Fibroblast of skin of right biceps (primary cell): ENCODE data around the gene MEGF9.

ENCODE experiments used
- DNase-seq: peaks from one replicate; pipeline ENCODE4 v3.0.0-alpha.2; 2013

MEGF9 gene

GRCh38 chr9:120619751-120620655 is 94.3 kb downstream of the MEGF9 start:
- peak; percentile 56 for DNase-seq

DNA sequence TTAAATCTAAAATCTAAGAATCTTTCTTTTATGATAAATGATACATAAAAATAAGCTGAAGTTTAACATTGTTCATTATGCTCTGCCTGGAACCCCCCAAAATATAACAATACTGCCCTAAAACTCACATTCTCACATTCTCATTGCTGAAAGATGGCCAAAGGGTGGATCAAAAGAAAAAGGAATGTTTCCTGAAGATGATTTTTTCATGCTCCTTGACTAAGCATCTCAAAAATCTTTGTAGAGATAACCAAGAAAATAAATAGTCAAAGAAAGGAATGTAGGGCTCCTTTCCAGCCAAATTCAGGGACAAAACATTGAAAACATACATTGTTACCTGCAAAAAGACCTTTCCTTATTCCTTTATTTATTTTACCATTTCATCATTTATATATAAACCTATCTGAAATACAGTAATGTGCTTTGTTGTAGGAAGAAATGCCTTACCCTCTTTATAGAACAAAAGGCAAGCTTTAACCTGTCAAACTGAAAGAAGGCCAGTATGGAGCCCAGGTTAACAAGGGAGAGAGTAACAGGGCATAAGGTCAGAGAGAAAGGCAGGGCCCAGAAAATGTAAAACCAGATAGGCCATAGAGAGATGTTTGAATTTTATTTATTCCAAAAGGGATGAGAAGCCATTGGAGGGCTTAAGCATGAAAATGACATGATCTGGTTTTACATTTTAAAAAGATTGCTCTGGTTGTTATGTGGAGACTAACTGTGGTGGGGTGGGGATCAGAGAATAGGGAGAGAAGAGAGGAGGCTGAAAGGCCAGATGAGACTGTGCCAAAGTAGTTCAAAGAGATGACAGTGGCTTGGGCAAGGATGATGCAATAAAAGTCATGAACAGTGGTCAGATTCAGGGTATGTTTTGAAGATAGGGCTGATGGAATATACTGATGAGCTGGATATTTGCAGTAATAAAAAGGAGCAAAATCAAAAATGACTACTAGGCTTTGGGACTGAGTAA is 97.0 kb downstream of the MEGF9 start:
- peak; percentile 26 for DNase-seq

DNA sequence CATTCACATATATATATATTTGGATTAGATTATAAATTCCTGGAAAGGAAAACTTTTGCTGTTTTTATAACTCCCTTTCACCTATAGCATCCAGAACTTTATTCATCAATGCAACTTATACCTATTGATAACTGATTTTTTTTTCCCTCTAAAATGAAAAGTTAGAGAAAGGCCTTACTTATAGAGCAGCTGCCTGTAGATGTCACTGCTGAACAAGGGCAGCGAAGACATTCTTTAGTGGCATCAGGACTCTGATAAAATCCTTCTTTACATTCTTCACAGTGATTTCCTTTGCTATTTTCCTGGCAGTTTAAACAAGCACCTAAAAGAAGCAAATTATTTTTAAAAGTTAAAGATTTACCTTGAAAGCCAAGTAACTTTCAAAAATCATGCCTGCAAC is 102.1 kb downstream of the MEGF9 start:
- DNase-seq = no peak

- DNase-seq = no peak
Observed at GRCh38 chr9:120611690-120612068, 102.6 kb downstream of the MEGF9 start.

DNA sequence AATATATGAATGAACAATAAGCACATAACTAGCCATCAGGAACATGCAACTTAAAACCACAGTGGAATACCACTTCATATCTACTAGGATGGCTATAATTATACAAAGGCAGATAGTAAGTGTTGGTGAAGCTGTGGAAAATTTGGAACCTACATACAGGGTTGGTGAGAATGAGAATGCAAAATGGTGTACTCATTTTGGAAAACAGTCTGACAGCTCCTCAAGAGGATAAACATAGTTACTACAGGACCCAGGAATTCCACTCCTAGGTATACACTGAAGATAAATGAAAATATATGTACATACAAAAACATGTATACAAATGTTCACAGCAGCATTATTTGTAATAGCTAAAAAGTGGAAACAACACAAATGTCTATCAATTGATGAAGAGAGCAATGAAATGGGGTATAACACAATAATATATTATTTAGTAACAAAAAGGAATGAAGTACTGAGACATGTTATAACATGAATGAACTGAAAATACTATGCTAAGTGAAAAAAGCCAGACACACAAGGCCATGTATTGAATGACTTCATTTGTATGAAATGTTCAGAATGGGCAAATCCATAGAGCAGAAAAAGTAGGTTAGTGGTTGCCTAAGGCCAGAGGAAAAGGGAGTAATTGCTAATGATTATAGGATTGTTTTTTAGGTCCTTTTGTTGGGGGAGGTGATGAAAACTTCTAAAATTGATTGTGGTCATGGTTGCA is 103.1 kb downstream of the MEGF9 start:
- DNase-seq = no peak

DNA sequence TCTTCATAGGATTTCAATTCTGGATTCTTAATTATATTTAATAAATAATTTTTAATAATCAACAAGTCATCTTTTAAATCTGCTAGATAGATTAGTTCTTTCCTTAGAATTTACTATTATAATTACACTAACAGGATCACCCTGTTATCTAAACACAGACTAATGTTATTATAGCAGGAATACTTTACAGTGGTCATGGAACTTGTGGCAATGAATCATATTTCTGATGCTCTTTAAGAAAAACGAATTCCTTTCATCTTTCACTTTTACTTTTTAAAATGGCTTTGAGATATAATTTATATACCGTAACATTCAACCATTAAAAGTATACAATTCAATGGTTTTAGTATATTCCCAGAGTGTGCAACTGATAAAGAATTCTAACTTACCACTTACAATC is 104.6 kb downstream of the MEGF9 start:
- no peak for DNase-seq

GRCh38 chr9:120608421-120608820 is 105.8 kb downstream of the MEGF9 start:
- peak; percentile 21 for DNase-seq

GRCh38 chr9:120603591-120603990 is 110.7 kb downstream of the MEGF9 start:
- no peak for DNase-seq

- DNase-seq = no peak
Observed at GRCh38 chr9:120603010-120603409, 111.3 kb downstream of the MEGF9 start.

- DNase-seq = no peak
Observed at GRCh38 chr9:120593955-120594277, 120.4 kb downstream of the MEGF9 start.

DNA sequence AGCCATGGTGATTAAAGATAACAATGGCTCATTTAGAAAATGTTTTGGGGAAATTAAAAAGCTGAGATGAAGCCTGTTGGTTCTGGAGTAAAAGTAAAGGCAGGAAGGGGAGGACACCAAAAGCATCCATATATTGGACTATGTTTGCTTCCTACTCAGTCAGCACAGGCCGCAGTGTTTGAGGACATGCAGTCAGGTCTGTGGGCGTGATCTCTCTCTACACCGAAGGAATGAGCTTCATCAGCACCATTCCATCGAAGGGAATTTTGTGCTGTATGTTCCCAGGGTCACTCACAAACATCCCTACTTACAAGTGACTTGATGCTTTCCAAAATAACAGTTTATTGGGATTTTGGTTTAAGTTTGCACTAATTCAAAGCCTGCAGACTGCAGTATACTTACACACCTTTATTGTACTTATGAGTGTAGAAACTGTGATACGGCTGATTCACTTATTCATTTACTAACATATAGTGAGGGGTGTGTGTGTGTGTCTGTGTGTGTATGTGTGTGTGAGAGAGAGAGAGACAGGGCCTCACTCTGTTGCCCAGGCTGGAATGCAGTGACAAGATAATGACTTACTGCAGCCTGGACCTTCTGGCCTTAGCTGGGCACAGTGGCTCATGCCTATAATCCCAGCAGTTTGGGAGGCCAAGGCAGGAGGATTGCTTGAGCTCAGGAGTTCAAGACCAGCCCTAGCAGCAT is 120.9 kb downstream of the MEGF9 start:
- DNase-seq = no peak

DNA sequence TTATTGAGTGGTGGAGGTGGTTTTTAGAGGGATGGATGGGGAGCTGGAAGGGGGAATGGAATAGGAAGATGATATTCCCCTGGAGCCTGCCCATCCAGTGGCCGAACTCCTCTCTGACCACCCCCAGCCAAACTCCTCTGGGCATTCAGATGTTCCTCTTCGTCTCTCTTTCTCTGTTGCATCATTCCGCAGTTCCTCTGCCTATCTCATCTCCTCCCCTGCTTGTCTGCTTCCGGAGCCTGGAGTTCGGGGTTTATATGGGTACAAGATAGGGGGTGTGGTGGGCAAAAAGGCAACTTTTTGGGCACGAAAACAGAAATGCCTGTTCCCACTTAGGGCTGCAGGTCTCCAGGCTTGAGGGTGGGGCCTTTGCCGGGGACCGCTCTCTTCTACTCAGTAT is 122.1 kb downstream of the MEGF9 start:
- DNase-seq = no peak

DNA sequence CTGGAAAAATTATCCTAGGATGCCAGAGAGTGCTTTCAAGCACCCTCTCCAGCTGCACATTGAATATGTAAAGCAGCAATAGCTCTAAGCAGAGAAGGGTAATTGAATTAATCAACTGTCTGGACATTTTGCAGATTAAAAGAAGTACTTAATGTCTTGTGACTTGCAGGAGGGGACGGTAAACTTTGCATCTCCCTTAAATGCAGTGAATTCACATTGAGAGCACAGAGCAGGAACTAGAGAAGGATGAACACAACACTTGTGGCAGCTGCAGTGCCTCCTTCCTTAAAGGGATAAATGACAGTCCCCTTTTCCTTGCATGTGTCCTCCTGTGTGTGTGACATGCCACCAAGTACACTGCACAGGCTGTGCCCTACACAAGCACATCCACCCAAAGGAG is 126.9 kb downstream of the MEGF9 start:
- DNase-seq = no peak

- DNase-seq = peak; percentile 77
Observed at GRCh38 chr9:120583958-120584369, 130.3 kb downstream of the MEGF9 start.

- peak; percentile 98 for DNase-seq
Observed at GRCh38 chr9:120580051-120580896, 134.0 kb downstream of the MEGF9 start, which contains the start of gene CDK5RAP2. Gene CDK5RAP2 (minus strand): TSS chr9:120580167. CDS start chr9:120579978, 189 bp downstream.

DNA sequence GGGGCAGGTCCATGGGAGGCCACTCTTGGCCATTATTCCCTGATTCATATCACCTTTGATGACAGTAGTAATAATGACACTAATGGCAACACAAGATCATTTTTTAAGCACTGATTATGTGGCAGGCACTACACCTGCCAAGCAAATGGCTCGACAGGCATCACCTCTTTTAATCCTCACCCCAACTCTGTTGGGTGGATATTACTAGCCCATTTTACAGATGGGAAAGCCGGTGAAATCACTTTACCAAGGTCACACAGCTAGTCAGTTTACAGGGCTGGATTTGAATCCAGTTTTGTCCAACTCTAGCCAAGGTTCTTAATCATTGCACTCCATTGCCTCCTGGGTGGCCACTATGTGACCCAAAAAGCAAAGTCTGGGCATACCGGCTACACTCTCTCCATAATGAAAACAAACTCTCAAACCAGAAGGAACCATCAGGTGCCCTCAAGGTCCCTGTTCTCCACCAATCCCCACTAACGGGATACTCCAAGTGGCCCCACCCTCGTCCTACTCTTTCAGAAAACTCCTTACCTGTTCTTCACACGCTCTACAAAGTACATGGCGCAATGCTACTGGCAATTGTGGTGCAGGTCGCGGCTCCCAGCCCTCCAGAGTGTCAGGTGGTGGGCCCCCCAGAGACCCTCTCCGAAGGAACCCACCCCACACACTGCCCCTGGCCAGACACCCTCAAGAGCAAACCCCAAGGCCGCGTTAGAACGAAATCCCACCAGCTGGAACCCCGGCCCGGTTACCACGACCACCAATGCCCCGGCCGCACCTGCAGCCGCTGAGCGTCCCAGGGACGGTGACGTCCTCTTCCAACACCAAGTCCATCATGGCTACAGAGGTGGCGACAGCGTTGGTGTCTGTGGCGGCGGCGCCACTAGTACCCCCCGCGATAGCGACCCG is 134.9 kb downstream of the MEGF9 start:
- no peak for DNase-seq

DNA sequence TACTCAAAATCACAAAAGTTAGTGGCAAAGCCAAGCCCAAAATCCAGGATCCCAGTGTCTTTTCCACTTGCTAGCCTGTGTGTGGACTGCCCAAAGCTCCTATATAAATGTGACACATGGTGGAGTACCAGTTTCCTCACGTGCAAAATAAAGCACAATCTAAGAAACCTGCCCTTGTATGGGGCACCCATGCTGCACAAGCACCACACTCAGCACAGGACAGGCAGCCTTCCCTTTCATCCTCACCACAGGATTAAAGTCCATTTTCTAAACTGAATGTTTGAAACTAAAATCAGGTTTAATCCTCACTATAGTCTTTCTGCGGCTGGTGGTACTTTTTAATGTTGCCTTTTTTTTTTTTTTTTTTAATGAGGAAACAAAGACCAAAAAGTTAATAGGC is 139.8 kb downstream of the MEGF9 start:
- no peak for DNase-seq

DNA sequence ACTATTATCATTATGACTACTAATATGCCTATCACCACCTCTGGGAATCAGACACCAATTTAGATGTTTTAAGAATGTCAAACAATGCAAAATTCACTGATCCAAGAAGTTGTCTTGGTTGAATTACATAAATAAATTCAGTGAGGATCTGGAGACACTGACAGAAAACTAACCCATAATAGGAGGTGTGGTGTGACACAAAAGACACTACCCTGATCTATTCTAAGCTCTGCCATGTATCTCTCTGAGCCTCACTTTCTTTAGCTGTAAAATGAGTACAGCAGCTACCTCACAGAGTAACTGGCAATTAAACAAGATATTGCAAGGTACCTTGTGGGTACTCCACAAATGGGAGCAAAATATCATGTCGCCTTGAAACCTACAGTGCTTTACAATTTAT is 141.8 kb downstream of the MEGF9 start:
- no peak for DNase-seq

DNA sequence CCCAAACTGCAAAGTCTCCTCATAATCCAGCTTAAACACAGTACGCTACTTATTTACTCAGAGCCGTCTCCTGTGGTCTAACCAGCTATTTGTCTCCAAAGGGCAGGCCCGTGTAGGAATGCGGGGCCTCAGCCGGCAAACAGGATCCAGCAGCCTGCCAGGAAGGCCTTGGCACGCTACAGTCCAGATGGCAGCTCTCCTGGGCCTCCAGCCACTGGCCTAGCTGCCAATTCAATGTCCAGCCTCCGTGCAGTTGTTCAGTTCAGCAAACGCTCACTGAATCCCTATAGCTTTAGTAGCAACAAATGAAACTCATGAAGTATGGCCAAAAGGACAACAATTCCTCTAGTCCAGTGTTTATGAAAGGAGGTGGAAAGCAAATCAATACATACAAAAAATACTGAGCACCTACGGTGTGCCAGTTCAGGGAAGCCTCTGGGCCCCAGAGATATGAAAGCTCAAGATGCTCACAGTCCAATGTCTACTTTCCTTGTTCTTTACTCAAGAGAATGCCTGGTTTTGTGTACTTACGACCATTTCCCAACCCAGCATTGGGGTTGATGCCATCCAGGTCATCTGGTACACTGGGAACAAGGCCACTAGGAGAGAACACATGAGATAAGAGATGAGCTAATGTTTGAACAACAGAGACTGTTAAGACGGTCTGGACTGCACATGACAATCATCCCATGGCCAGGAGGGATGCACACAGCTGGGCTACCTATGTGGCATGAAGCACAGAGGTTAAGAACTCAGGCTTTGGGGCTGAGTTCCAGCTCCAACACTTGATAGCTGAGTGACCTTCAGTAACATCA is 142.6 kb downstream of the MEGF9 start:
- DNase-seq = no peak
